ENCODE results near the gene CCL4.
"Not testable (repeated sequence)": the region's sequence is repeated elsewhere in the genome, so short reads cannot be mapped to it uniquely, and the experiment has no call there.

Gene CCL4

GRCh38 chr17:36087897-36088572 lies 15.6 kb upstream of the CCL4 start:
- H3K14ac ChIP-seq (ENCODE audit: low read length); H2BK12ac ChIP-seq (ENCODE audit: low read length); H3K4me2 ChIP-seq (ENCODE audit: insufficient read depth, low read length, poor library complexity, severe bottlenecking); H4K8ac ChIP-seq (ENCODE audit: low read depth, low read length); H3K27ac ChIP-seq (replicated peaks; ENCODE audit: low read length); H3K18ac ChIP-seq (ENCODE audit: low read length); H3K36me3 ChIP-seq (replicated peaks in 1 of 2; ENCODE audit: control insufficient read depth in 2 of 2, insufficient read depth in 2 of 2, low read length in 2 of 2); H3K4ac ChIP-seq (ENCODE audit: low read length); H3K4me1 ChIP-seq (ENCODE audit: control insufficient read depth in 2 of 2, insufficient read depth in 1 of 2, low read depth in 1 of 2, low read length in 2 of 2); H2AFZ ChIP-seq (ENCODE audit: low read length); H3K9ac ChIP-seq (ENCODE audit: low read depth, low read length, poor library complexity); H3K27me3 ChIP-seq (ENCODE audit: control insufficient read depth in 3 of 3, insufficient read depth in 3 of 3, low read depth in 1 of 3, low read length in 3 of 3); H3K23ac ChIP-seq (ENCODE audit: low read depth, low read length, poor library complexity); H2BK15ac ChIP-seq (ENCODE audit: low read length); H3K79me1 ChIP-seq (ENCODE audit: low read depth, low read length); H3K4me3 ChIP-seq (ENCODE audit: low read length in 2 of 2); H4K91ac ChIP-seq (ENCODE audit: low read depth, low read length, poor library complexity); H2BK5ac ChIP-seq (ENCODE audit: low read length); H2AK5ac ChIP-seq (ENCODE audit: low read depth, low read length); H3K9me3 ChIP-seq (replicated peaks in 1 of 2; ENCODE audit: control insufficient read depth in 2 of 2, insufficient read depth in 1 of 2, low read depth in 1 of 2, low read length in 2 of 2); DNase-seq (ENCODE audit: low spot score); H2BK120ac ChIP-seq (ENCODE audit: low read depth, low read length): not testable (repeated sequence)
- WGBS, 2 donors (ENCODE audit: extremely low coverage in 2 of 2, insufficient read length in 2 of 2, insufficient replicate concordance in 1 of 2) = no CpG with 5 or more reads among the region's 10 CpGs

DNA sequence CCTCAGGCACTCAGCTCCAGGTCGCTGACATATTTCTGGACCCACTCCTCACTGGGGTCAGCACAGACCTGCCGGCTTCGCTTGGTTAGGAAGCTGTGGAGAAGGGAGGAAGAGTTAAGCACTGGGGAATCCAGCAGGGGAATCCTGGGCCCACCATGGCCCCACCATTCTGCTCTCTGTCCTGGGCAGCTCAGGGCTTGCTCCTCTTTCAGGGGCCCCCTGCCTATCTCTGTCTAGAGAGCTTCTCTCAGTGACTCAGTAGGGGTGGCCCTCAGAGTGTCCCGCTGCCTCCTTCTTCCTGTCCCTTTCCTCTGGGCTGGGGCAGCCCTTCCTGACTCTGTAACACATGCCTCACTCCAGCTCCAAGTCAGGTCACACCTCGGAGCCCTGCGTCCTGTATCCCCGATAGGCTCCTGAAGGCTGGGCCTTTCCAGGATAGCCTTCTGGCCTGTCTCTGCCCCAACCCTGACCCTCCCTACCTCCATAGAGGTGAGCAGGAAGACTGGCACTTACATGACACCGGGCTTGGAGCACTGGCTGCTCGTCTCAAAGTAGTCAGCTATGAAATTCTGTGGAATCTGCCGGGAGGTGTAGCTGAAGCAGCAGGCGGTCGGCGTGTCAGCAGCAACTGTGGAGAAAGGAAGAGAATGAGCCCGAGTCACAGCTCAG lies 14.8 kb upstream of the CCL4 start:
- Histone ChIP-seq H3K18ac (ENCODE audit: low read length) (no peak overlapping the region), H2AK5ac (ENCODE audit: low read depth, low read length) (no peak overlapping the region), H2BK15ac (ENCODE audit: low read length) (no peak overlapping the region), H3K4me3 (ENCODE audit: low read length in 2 of 2) (no peak overlapping the region), H3K36me3 (replicated peaks in 1 of 2; ENCODE audit: control insufficient read depth in 2 of 2, insufficient read depth in 2 of 2, low read length in 2 of 2) (no peaks in the 10 kb centered on the region), H3K9ac (ENCODE audit: low read depth, low read length, poor library complexity) (no peak overlapping the region), H3K27ac (replicated peaks; ENCODE audit: low read length) (no peak overlapping the region), H2BK5ac (ENCODE audit: low read length) (no peak overlapping the region), H4K8ac (ENCODE audit: low read depth, low read length) (no peak overlapping the region), H3K9me3 (replicated peaks in 1 of 2; ENCODE audit: control insufficient read depth in 2 of 2, insufficient read depth in 1 of 2, low read depth in 1 of 2, low read length in 2 of 2) (no peaks in the 10 kb centered on the region), H2BK120ac (ENCODE audit: low read depth, low read length) (no peak overlapping the region), H3K23ac (ENCODE audit: low read depth, low read length, poor library complexity) (no peak overlapping the region), H3K79me1 (ENCODE audit: low read depth, low read length) (no peaks in the 10 kb centered on the region), H3K4me2 (ENCODE audit: insufficient read depth, low read length, poor library complexity, severe bottlenecking) (no peak overlapping the region), H2BK12ac (ENCODE audit: low read length) (no peak overlapping the region), H3K27me3 (ENCODE audit: control insufficient read depth in 3 of 3, insufficient read depth in 3 of 3, low read depth in 1 of 3, low read length in 3 of 3) (peaks cover 0 to 3% (median 0%) of the 10 kb centered on the region in 3 experiments), H3K14ac (ENCODE audit: low read length) (no peak overlapping the region), H3K4me1 (ENCODE audit: control insufficient read depth in 2 of 2, insufficient read depth in 1 of 2, low read depth in 1 of 2, low read length in 2 of 2) (no peaks in the 10 kb centered on the region), H2AFZ (ENCODE audit: low read length) (no peak overlapping the region), H4K91ac (ENCODE audit: low read depth, low read length, poor library complexity) (no peak overlapping the region), H3K4ac (ENCODE audit: low read length) (no peak overlapping the region)
- DNase-seq (ENCODE audit: low spot score) = no peak
- no CpG with 5 or more reads among the region's 14 CpGs for WGBS, 2 donors (ENCODE audit: extremely low coverage in 2 of 2, insufficient read length in 2 of 2, insufficient replicate concordance in 1 of 2)

DNA sequence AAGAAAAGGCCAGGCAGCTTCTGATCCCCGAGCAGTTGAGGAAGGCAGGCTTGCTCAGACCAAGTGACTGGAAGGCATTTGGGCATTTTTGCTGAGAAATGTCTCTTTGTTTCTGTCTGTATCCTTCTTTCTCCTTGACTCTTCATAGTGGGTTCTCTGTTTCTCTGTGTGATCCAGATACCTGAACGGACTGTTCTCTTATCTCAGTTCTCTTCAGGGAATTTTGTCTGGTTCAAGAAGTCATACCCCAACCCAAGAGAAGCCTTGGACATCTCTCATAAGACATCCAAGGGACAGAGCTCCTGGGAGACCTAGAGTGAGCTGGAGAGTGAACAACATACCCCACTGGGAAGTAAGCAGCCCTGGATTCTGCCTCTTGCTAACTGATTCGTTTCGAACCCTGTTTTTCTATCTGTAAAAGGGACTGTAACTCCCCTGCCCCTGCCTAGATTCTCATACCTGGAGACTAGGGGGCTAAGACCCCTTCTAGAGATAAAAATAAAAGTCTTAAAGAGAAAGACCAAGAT lies 14.2 kb upstream of the CCL4 start:
- H3K4ac ChIP-seq (ENCODE audit: low read length) = no peak overlapping the region
- H2BK12ac ChIP-seq (ENCODE audit: low read length) = no peak overlapping the region
- H3K9me3 ChIP-seq (replicated peaks in 1 of 2; ENCODE audit: control insufficient read depth in 2 of 2, insufficient read depth in 1 of 2, low read depth in 1 of 2, low read length in 2 of 2) = no peaks in the 10 kb centered on the region
- H3K14ac ChIP-seq (ENCODE audit: low read length) = no peak overlapping the region
- peaks cover 0 to 3% (median 0%) of the 10 kb centered on the region in 3 experiments for H3K27me3 ChIP-seq (ENCODE audit: control insufficient read depth in 3 of 3, insufficient read depth in 3 of 3, low read depth in 1 of 3, low read length in 3 of 3)
- H2AFZ ChIP-seq (ENCODE audit: low read length) = no peak overlapping the region
- no peak overlapping the region for H4K91ac ChIP-seq (ENCODE audit: low read depth, low read length, poor library complexity)
- H3K23ac ChIP-seq (ENCODE audit: low read depth, low read length, poor library complexity) = no peak overlapping the region
- H3K4me1 ChIP-seq (ENCODE audit: control insufficient read depth in 2 of 2, insufficient read depth in 1 of 2, low read depth in 1 of 2, low read length in 2 of 2) = no peaks in the 10 kb centered on the region
- no CpG with 5 or more reads among the region's 4 CpGs for WGBS, 2 donors (ENCODE audit: extremely low coverage in 2 of 2, insufficient read length in 2 of 2, insufficient replicate concordance in 1 of 2)
- no peak overlapping the region for H3K27ac ChIP-seq (replicated peaks; ENCODE audit: low read length)
- H2AK5ac ChIP-seq (ENCODE audit: low read depth, low read length) = no peak overlapping the region
- no peak overlapping the region for H3K9ac ChIP-seq (ENCODE audit: low read depth, low read length, poor library complexity)
- no peak for DNase-seq (ENCODE audit: low spot score)
- H3K4me2 ChIP-seq (ENCODE audit: insufficient read depth, low read length, poor library complexity, severe bottlenecking) = no peak overlapping the region
- H3K18ac ChIP-seq (ENCODE audit: low read length) = no peak overlapping the region
- no peak overlapping the region for H3K4me3 ChIP-seq (ENCODE audit: low read length in 2 of 2)
- no peaks in the 10 kb centered on the region for H3K79me1 ChIP-seq (ENCODE audit: low read depth, low read length)
- no peak overlapping the region for H2BK5ac ChIP-seq (ENCODE audit: low read length)
- no peak overlapping the region for H4K8ac ChIP-seq (ENCODE audit: low read depth, low read length)
- no peak overlapping the region for H2BK15ac ChIP-seq (ENCODE audit: low read length)
- no peak overlapping the region for H2BK120ac ChIP-seq (ENCODE audit: low read depth, low read length)
- H3K36me3 ChIP-seq (replicated peaks in 1 of 2; ENCODE audit: control insufficient read depth in 2 of 2, insufficient read depth in 2 of 2, low read length in 2 of 2) = no peaks in the 10 kb centered on the region

Data from neuronal stem cell (in vitro differentiated cells).